Cortex of kidney (tissue), 1 donor: Measurements from ENCODE around the gene ASPDH.

Experiments used
- DNase-seq: peaks from one replicate; lab custom pipeline; 2025; lab: John Stamatoyannopoulos, UW

ASPDH gene

DNA sequence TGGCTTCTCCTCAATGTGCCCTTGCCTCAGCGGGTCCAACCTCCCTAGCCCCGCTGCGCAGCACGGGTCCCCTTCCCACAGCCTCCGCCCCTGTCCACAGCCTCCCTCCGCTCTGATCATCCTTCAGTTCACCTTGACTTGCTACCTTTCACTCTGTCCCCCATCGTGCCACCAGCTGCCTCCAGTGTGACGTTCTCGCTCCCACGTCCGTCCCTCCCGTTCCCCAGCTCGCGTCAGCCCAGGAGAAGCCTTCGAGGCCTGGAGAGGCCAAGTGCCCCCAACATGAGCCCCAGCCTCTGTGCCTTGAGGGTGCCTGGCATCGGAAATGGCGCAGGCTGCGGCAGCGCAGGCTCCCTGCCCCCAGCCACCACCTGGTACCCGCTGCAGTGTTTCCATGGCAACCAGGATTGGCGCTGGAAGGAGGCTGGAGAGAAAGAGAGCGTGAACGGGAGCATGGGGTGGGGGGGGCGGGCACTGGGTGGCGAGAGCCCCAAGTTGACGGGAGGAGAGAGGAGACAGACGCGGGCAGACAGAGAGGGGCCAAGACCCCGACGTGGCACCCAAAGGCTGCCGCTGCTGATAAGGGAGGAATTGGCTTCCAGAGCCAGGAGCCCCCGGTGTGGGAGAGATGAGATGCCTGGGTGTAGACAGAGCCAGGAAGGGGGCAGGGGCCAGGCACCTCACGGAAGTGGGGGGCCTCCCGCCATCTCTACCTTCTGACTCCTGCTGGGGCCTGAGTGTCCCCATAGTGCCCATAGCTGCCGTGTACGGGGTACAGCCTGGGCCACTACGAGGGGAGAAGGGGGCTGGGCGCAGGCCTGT is 844 bp upstream of the ASPDH start:
- DNase-seq = no peak

DNA sequence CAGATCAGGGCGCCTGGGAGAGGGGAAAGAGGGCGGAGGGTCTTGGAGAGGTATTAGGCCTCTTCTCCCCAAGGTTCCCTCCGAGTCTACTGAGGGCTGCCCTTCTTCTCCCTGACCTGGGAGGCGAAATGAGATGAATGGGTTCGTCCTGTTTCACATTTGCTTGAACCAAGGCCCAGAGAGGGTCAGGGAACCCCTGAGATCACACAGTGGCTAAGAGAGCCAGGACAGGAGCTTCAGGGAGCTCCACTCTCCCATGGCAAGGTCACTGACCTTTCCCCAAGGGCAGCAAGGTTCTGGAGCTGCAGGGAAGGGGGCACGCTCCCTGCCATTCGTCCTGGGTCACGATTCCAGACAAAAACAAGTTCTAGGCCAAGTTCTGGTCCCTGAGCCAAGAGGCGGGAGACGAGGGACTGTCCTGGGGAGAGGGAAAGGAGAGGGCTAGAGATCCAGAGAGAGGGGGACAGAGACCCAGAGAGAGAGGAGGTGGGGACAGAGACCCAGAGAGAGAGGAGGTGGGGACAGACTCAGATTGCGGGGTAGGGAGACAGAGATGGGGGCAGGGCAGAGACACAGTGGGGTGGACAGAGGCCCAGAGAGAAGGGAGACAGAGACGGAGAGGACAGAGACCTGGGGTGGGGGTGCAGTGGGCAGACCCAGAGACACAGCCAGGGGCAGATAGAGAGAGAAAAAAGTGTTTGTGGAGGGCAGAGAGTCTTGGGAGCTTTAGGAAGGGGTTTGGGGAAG is 541 bp downstream of the ASPDH start:
- DNase-seq = no peak

DNA sequence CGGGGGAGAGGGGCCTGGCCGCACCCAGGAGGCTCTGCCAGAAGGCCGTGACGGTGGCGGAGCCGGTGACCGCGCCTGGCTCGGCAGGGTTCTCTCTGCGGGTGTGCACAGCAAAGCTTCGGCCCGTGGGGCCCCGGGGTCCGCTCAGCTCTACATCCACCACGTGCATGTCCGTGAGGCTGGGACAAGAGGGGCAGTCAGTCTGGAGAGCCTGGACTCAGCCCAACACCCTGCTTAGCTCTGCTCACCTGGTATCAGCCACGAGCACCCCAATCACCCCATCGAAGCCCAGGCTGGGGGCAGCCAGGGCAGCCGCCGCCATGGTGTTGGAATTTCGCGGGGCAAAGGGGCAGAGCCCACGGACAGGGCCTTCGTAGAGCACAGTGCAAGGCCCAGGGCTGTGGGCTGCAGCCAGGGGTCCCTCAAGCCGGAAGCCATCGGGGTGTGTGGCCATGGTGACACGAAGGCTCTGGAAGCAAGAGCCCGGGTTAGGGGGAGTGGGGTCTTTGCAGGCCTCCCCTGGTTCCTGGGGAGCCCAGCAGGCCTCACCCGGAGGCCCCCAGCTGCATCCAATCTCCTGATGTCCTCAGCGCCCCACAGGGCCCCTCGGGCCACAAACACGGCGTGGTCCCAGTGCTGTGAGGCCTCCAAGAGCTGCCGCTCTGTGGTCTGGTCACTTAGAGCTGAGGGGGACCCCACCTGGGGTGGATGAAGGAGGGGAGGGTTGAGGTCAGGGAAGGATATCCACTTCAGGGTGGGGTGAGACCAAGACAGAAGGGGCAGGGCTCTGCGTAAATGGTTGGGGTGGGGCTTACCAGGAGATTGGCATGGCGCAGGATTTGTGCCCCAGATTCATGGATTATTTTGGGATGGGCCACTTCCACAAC is 1.4 kb downstream of the ASPDH start:
- DNase-seq = no peak

DNA sequence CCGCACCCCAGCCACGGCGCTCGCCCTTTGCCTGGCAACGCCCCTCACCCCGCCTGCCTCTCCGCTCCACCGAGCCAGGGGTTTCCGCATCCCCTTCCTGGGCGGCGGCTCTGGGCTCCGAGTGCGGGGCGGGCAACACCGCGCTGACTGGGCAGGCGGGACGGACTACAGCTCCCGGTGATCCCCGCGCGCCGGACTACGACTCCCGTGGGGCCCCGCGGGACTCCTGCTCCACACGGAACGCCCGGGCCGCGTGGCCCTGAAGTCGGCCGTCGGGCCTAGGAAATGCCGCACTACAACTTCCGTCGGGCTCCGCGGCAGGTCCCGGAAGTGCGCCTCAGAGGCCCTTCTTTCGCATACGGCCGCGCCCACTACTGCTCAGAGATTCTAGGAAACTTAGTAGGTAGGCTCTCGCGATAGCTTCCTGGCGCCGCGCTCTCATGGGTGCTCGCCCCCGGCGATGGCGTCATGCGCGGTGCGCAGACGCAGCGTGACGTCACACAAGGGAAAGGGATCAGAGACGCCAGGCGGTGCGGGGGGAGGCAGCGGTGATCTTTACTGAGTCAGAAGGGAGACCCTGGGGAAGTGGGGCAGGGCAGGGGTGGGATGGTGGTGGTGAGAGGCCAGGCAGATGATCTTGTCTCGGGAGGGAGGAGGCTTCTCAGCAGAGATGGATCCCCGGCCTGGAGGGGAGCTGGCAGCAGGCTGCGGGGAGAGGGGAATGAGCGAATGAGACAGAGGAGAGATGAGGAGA is 2.5 kb downstream of the ASPDH start, which contains the start of gene JOSD2:
JOSD2 (minus strand) TSS at position 123 of the 754 bp plus-strand sequence. CDS start 760 bp downstream, outside the sequence.
- DNase-seq = peak; percentile 88

DNA sequence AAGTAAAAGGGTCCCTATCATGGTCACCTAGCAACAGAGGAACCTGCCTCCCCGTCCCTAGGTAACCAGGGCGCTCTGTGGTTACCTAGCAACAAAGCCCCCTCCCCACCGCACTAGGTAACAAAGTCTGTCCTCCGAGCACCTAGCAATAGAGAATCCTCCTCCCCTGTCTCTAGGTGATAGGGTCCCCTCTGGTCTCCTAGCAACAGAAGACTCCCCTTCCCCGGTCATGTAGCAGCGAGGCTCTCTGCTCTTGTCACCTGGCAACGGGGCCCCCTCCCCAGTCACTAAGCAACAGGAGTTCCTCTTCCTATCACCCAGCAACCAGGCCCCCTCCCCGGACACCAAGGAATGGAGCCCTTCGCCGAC is 3.0 kb downstream of the ASPDH start:
- DNase-seq = no peak

DNA sequence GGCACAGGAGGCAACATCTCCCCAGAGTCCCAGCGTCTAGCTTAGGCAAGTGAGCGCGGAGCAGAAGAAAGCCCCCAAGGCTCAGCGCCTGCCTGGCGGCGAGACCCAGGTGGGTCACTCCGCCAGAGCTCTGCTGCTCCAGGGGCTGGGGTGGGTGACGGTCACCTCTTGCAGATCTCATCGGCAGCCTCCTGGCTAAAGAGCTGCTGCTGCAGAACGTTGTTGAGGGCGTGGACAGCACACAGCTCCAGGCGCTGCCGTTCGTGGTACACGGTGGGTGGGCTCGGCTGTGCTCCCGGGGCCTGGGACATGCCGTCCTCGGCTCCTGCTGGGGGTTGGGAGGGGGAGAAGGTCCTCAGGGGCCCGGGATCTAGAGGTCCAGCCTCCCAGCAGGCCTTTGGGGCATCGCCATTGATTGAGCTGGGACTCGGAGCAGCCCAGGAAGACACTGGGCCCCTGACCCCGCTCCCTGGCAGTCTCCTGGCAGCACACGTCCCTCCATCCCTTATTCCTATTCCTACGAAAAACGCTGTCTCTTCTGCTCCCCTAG is 3.5 kb downstream of the ASPDH start:
- DNase-seq = no peak

DNA sequence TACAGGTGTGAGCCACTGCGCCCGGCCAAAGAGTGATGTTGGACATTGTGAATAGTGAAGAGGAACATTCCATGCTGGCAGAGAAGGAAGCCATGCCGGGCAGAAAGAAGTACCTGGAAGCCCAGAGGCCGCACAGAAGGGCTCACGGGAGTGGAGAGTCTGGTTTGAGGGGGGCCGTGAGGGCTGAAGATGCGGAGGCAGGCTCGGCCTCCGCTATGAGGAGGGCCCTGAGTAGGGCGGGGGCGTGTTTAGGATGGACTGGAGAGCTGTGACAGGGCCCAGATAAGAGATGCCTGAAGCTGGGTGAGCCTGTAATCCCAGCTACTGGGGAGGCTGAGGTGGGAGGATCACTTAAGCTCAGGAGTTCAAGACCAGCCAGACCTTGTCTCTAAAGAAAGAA is 4.3 kb downstream of the ASPDH start:
- no peak for DNase-seq

DNA sequence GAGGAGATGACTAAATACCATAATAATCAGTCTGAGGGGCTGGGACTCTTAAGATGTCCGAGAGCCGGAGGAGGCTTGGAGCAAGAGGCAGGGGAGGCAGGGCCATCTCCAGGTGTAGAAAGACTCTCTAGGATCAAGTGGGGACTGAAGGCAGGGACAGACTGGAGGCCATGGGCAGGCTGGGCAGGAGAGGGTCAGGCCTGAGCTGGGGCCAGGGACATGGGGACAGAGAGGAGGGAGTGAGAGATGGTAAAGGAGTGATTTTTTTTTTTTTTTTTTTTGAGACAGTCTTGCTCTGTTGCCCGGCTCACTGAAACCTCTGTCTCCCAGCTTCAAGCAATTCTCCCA is 4.9 kb downstream of the ASPDH start:
- no peak for DNase-seq

DNA sequence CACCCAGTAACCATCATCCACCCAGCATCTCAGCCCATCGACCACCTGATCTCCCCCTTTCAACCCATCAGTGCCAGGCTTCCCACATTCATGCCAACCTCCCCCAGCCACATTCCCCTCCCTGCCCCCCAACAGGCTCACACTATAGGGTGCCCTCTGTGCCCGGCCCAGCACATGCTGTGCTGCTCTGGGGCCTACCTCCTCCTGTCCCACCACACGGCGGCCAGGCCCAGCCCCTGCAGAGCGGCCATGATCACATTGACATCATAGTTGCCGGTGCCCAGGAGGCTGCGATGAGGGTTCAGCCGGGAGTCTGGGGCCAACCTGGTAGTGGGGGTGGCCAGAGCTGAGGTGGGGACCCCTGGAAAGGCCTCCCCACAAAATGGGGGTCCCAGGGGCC is 6.3 kb downstream of the ASPDH start:
- DNase-seq = no peak

DNA sequence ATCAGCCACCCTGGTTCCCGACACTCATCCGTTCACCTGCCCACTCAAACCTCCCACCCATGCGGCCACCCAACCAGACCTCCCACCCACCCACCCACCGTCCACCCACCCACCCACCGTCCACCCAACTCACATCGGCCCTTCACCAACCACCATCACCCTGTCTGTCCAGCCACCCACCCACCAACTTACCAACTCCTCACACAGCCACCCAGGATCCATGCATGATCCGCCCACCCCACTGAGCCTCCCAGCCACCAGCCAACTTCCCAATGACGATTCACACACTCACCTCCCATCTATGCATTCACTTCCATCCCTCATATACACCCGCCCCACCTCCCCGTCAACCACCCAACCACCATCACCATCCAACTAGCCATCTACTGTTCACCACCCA is 7.0 kb downstream of the ASPDH start:
- no peak for DNase-seq

DNA sequence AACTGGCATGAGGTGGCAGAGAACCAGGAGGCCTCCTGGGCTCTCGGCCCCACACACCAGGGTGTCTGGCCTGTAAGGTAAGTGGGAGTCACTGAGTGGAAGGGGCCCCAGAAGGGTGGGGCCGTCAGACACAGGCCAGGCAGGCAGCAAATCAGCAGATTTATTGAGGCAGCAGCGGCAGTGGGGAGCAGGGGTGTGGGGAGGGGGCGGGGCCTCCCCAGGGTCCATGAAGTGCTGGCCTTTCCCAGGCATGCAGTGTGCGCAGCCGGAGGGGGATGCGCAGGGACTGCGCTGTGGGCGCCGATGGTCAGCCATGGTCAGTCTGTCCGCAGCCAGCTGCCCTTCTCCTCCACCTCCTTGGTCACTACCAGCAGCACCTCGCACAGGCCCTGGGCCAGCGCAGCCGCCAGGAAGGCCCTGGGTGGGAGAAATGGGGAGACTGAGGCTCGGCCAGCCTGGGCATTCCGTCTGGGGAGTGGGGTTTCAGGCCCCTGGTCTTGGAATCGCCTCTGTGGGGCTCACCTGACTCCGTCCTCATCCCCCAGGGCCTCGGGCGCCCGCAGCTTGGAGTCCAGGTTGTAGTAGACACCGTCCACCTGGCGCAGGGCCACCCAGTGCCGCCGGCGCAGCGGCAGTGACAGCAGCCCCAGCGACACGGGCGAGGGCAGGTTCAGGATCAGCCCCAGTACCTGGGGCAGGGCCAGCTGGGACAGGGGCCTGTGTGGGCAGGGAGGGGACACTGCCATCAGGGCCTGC is 7.7 kb downstream of the ASPDH start:
- DNase-seq = no peak

DNA sequence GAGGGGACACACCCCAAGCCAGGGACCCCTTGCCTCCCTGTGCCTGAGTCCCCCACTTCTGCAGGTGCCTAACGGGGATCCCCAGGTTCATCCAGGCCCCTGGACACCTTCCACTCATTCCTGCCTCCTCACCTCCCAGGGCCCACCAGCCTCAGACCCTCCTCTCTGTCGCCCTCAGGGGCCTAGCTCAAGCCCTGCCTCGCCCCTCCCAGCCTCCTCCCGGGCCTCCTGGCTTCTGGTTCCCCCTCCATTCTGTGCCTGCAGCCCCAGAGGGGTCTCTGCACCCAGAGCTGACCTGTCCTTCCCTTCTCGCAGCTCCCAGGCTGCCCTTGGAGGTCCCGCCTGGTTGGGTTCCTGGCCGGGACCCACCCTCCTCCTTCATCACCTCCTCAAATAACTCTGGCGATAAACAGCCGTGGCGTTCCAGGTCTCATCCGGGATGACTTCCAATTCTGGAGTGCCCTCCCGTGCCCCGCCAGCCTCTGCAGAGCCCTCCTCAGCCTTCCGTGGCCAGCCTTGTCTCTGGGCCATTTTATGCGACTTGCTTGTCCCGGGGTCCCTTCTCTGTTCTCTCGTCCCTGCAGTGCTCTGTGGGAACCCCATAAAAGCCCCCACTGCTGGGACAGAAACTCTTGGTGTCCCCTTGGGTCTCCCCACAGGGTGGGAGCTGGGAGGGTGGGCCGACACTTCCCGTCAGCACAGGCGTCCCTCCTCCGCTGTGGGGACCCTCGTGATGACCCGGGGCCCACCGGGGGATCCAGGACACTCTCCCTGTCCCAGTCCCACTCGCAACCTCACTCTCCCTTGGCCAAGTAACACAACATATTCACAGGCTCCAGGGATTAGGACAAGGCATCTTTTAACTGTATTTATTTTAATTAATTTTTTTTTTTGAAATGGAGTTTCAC is 11.9 kb downstream of the ASPDH start:
- DNase-seq = no peak

DNA sequence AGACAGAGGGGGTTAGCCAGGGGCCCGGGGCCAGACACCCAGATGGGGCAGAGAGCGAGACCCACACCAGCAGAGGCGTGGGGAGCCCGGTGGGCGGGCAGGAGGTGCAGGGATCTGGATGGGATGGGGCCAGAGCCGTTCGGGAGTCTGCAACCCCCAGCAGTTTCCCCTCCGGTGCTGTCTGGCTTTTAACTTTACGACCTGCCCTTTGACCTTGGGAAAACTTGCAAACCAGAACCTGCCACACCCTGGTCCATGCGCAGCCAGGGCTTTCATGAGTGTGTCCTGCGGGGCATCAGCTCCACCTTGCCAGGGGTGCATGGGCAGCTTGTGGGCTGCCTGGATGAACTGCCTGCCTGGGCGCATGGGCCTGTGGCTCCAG is 12.5 kb downstream of the ASPDH start:
- DNase-seq = no peak

DNA sequence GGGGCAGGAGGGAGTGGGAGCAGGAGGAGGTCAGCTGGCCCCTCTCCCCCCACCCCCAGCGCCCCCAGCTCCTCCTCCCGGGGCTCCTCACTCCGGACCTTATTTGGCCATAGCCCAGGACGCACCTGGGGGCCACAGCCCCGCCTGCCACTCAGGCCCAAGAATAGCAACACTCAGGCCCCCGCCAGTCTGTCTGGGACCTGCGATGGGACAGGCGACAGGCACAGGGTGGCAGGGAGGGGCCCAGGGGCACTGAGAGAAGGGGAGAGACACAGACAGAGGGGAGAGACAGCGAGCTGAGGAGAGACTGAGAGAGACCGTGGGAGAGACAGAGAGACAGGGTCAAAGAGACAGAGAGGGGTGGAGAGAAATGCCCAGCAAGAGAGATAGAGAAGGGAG is 13.0 kb downstream of the ASPDH start:
- no peak for DNase-seq

DNA sequence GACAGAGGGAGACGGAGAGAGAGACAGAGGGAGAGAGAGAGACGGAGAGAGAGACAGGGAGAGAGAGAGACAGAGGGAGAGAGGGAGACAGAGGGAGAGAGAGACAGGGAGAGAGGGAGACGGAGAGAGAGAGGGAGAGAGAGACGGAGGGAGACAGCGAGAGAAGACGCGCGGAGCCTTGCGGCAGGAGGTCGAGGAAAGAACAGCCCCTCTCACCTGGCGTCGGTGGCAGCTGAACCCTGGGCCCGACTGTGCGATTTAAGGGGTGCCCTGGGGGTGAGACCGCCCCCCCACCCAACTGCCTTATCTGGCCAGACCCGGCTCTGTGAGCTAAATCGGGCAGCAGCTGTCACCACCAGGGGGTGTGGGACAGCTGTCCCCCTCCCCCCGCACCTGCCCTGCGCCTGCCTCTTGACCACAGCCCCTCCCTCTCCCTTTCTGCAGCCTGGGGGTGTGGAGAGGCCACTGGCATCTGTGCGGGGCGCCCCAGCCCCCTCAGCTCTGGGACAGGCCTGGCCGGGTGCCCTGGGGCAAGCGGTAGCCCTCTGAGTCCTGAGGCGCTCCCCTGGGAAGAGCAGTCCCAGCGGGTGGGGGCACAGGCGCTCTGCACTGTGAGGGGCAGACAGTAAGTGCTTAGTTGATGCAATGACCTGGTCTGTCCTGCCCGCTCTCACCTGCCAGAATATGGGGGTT is 13.5 kb downstream of the ASPDH start:
- DNase-seq = no peak

DNA sequence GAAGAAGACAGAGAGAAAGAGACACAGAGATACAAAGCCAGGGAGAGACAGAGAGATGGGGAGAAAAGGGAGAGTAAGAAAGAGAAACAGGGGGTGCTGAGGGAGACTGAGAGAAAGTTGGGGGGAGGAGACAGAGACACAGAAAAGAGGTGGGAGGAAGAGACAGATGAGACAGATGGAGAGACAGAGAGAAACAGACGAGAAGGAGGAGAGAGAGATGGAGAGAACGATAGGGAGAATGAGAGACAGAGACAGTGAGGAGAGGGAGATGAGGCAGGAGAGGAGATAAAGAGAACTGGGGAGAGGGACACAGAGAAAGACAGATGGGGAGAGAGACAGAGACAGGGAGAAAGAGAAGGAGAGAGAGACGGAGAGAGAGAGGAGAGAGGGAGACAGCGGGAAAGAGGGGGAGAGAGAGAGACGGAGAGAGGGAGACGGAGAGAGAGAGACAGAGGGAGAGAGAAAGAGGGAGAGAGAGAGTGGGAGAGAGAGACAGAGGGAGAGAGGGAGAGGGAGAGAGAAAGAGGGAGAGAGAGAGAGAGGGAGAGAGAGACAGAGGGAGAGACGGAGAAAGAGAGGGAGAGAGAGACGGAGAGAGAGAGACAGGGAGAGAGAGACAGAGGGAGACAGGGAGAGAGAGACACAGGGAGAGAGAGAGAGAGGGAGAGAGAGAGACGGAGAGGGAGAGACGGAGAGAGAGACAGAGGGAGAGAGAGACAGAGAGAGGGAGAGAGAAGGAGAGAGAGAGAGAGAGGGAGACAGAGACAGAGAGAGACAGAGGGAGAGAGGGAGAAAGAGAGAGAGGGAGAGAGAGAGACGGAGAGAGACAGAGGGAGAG is 15.3 kb downstream of the ASPDH start:
- no peak for DNase-seq

DNA sequence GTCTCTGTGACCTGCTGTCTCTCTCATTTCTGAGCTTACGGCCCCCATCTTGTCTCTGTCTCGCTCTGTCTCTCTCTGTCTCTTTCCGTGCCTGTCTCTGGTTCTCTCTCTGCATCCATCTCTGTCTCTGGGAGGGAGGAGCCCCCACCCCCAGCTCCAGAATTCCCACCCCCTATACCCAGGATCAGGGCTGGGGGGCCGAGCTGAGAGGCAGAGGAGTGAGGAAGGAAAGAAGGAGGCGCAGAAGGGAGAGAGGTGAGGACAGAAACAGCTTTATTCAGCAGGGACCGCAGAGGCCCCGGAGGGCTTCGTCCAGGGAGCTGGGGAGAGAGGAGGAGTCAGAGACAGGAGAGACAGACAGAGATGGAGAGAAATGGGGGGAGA is 16.7 kb downstream of the ASPDH start:
- no peak for DNase-seq
